Lung (tissue), 12 donors: Measurements from ENCODE around the gene ZNF48. TPM values are rescaled to one million over a fixed set of nuclear protein-coding genes. Genes with fewer than 3 reads are reported as not detected.

Experiments used
- ATAC-seq: fragments of 200-7000 bp; cut with Tn5 transposase; one replicate; pipeline ENCODE4 v1.9.1; 2020; ENCODE audit warnings: moderate number of reproducible peaks; ENCODE audit not compliant: insufficient read depth, low FRiP score
- DNase-seq, 3 donors: peaks; one replicate each; pipeline ENCODE4 v3.0.0-alpha.2; 2013 to 2017
- H3K27ac ChIP-seq, 2 donors: one replicate each; pipeline ENCODE4 v1.5.1; 2013; ENCODE audit warnings: mild to moderate bottlenecking in 2 of 2, moderate library complexity in 2 of 2, control low read depth in 1 of 2, inconsistent platforms in 1 of 2, low read depth in 1 of 2, low read length in 1 of 2
- H3K27me3 ChIP-seq, 3 donors: one replicate each; pipeline ENCODE4 v1.5.1; 2013; ENCODE audit warnings: low read length in 2 of 3; ENCODE audit not compliant: control insufficient read depth in 3 of 3, insufficient read depth in 3 of 3
- H3K36me3 ChIP-seq, 4 donors: one replicate each; pipeline ENCODE4 v1.5.1; 2013; ENCODE audit warnings: low read length in 4 of 4, mild to moderate bottlenecking in 1 of 4, moderate library complexity in 1 of 4; ENCODE audit not compliant: control insufficient read depth in 4 of 4, insufficient read depth in 4 of 4
- H3K4me1 ChIP-seq, 5 donors: one replicate each; pipeline ENCODE4 v1.5.1; 2013; ENCODE audit warnings: low read length in 5 of 5, mild to moderate bottlenecking in 2 of 5, moderate library complexity in 1 of 5; ENCODE audit not compliant: control insufficient read depth in 5 of 5, insufficient read depth in 5 of 5
- H3K4me3 ChIP-seq: one replicate; pipeline ENCODE4 v1.5.1; 2013; ENCODE audit warnings: mild to moderate bottlenecking, control low read depth, moderate library complexity
- H3K9ac ChIP-seq, 2 donors: one replicate each; pipeline ENCODE4 v1.5.1; 2013; ENCODE audit warnings: low read length in 2 of 2, control low read depth in 1 of 2; ENCODE audit not compliant: insufficient read depth in 1 of 2
- H3K9me3 ChIP-seq, 4 donors: one replicate each; pipeline ENCODE4 v1.5.1; 2013; ENCODE audit warnings: low read length in 3 of 4, mild to moderate bottlenecking in 1 of 4, moderate library complexity in 1 of 4; ENCODE audit not compliant: control insufficient read depth in 4 of 4, insufficient read depth in 3 of 4
- WGBS, 2 donors: extraction: QIAGEN DNeasy Blood & Tissue Kit; methylation state at CpG; one replicate each; pipeline ENCODE4 v1.1.7; 2013; 5-methylcytosine and 5-hydroxymethylcytosine counted together
- polyA plus RNA-seq, 2 donors: library from polyadenylated mRNA; stranded (reverse); fragments of 200-250 nt; gene quantifications; one replicate each; pipeline ENCODE4 v1.2.1, GENCODE V29; 2013
- total RNA-seq, 2 donors: library from RNA; depleted of rRNA in 1 of 2; stranded (reverse); fragments of >200 nt in 1 of 2; gene quantifications; one replicate each; pipeline ENCODE4 v1.2.1, GENCODE V29; 2014 to 2021
- TF ChIP-seq, protein P1 (sequence below): IDR thresholded peaks from 2 replicates; pipeline ENCODE4 v1.5.1; 2012; ENCODE audit warnings: mild to moderate bottlenecking; ENCODE audit errors: control extremely low read depth, extremely low read depth
- donor health status: control.
- donor health status: control.
- donor health status: Bipolar disorder and iron deficiency.
- donor health status: healthy.
- donor health status: DM: yes; HTN: yes; CAD: no.

ZNF48 gene
- total and polyA plus RNA-seq, 4 donors, result 4.2 to 8.0 (median 5.0) TPM

DNA sequence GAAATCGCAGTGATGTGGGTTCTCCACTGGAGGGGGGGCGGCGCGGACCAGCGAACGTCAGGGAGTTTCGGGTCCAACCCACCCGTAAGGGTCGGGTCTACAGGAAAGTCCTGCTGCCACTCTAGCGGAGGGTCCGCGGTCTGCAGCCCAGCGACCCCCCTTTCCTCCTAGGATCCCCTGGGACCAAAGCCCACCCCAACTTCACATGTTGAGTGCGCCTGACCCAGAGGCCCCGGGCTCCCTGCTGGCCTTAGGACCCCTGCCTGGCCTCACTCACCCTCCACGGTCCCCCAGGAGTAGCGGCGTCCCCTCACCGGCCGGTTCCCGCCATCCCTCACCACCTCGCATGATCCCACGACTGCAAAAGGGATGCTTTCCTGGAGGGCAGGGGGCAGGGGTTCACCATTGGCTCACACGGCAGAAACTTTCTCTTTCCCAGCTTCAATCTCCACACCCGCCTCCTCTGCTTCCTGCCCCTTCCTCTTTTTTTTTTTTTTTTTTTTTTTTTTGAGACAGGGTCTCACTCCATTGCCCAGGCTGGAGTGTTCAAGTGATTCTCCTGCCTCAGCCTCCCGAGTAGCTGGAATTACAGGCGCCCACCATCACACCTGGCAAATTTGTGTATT lies 15.9 kb upstream of the ZNF48 start:
- DNase-seq, result no peak
- Histone ChIP-seq H3K27me3 (no peaks in the 10 kb centered on the region), H3K4me1 (peaks cover 0 to 12% (median 5%) of the 10 kb centered on the region in 5 donors), H3K9ac (peak overlapping the region in 1 of 2 donors; percentile 23), H3K27ac (peak overlapping the region; percentile 36 to 80), H3K36me3 (no peaks in the 10 kb centered on the region), H3K9me3 (no peaks in the 10 kb centered on the region), H3K4me3 (peak overlapping the region; percentile 60)
- TF ChIP-seq, protein P1, sequence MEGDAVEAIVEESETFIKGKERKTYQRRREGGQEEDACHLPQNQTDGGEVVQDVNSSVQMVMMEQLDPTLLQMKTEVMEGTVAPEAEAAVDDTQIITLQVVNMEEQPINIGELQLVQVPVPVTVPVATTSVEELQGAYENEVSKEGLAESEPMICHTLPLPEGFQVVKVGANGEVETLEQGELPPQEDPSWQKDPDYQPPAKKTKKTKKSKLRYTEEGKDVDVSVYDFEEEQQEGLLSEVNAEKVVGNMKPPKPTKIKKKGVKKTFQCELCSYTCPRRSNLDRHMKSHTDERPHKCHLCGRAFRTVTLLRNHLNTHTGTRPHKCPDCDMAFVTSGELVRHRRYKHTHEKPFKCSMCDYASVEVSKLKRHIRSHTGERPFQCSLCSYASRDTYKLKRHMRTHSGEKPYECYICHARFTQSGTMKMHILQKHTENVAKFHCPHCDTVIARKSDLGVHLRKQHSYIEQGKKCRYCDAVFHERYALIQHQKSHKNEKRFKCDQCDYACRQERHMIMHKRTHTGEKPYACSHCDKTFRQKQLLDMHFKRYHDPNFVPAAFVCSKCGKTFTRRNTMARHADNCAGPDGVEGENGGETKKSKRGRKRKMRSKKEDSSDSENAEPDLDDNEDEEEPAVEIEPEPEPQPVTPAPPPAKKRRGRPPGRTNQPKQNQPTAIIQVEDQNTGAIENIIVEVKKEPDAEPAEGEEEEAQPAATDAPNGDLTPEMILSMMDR, result no peak
- no peak for ATAC-seq
- 22 to 31% methylated on average over 26 to 27 of the region's 27 CpGs for WGBS, 2 donors

GRCh38 chr16:30380072-30380802 lies 15.0 kb upstream of the ZNF48 start:
- no peak for ATAC-seq

DNA sequence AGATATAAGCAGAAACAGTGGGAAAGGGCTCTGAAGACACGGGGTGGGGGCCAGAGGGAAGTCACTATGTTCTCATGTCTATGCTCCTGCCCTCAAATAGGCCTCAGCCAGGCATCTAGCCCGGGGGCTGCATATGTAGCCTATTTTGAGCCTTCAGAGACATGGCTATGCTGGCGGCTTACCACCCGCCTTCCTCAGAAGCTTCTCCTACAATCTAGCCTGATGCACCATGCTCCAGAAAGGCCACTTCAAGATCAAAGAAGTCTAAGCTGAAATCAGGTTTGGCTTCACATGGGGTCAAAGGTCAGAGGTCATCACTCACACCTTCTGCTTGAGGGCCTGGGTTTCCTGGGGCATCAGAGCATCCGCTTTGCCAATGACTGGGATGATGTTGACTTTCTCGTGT lies 14.4 kb upstream of the ZNF48 start:
- DNase-seq (no peak), ATAC-seq (no peak)
- H3K27me3 ChIP-seq, result no peaks in the 10 kb centered on the region
- H3K36me3 ChIP-seq, result no peaks in the 10 kb centered on the region
- TF ChIP-seq, protein P1, result no peak
- no peak overlapping the region for H3K9ac ChIP-seq
- H3K4me1 ChIP-seq, result peaks cover 0 to 12% (median 5%) of the 10 kb centered on the region in 5 donors
- H3K4me3 ChIP-seq, result no peak overlapping the region
- 81 to 86% methylated on average over 6 of the region's 6 CpGs for WGBS, 2 donors
- H3K9me3 ChIP-seq, result no peaks in the 10 kb centered on the region
- no peak overlapping the region for H3K27ac ChIP-seq

More at GRCh38 chr16:30380072-30380802, 15.0 kb upstream of the ZNF48 start:
- no peak overlapping the region for H3K27ac ChIP-seq
- DNase-seq, result no peak
- no peaks in the 10 kb centered on the region for H3K36me3 ChIP-seq
- 91 to 93% methylated on average over 4 of the region's 4 CpGs for WGBS, 2 donors
- TF ChIP-seq, protein P1, result no peak
- no peak overlapping the region for H3K4me3 ChIP-seq
- H3K9me3 ChIP-seq, result no peaks in the 10 kb centered on the region
- no peaks in the 10 kb centered on the region for H3K27me3 ChIP-seq
- peaks cover 0 to 12% (median 5%) of the 10 kb centered on the region in 5 donors for H3K4me1 ChIP-seq
- no peak overlapping the region for H3K9ac ChIP-seq
